ENCODE measurements around the gene UBR4. TPM values are rescaled to one million over a fixed set of nuclear protein-coding genes. Genes with fewer than 3 reads are reported as not detected.
"Not testable (repeated sequence)": the region's sequence is repeated elsewhere in the genome, so short reads cannot be mapped to it uniquely, and the experiment has no call there.

UBR4 gene
- total and polyA plus RNA-seq, 12 donors = 60.0 to 115 (median 90.6) TPM

GRCh38 chr1:19187852-19188251, 22.2 kb downstream of the UBR4 start:
- Histone ChIP-seq H3K9me3 (no peaks in the 10 kb centered on the region), H3K4me3 (no peak overlapping the region), H3K27me3 (no peaks in the 10 kb centered on the region), H3K4me1 (no peaks in the 10 kb centered on the region), H3K27ac (no peak overlapping the region), H3K36me3 (peaks cover 0 to 100% (median 68%) of the 10 kb centered on the region in 9 donors)
- DNase-seq (no peak), ATAC-seq (no peak)
- intact Hi-C loops (cut with DNase I) = loop anchor here in 3 of 10 donors (2.0 to 10.0 kb wide), 3 partner anchors 15 to 57 kb away; no protein-coding TSS in a partner anchor
- no peak for TF ChIP-seq CTCF (IDR thresholded peaks at IDR 0.05)

GRCh38 chr1:19186001-19186400, 24.1 kb downstream of the UBR4 start:
- DNase-seq = no peak
- Histone ChIP-seq H3K27ac (no peak overlapping the region), H3K9me3 (no peaks in the 10 kb centered on the region), H3K4me1 (no peaks in the 10 kb centered on the region), H3K27me3 (no peaks in the 10 kb centered on the region), H3K36me3 (peaks cover 0 to 100% (median 73%) of the 10 kb centered on the region in 9 donors), H3K4me3 (no peak overlapping the region)
- no peak for ATAC-seq
- no peak for TF ChIP-seq CTCF (IDR thresholded peaks at IDR 0.05)
- 89% methylated on average over 2 of the region's 2 CpGs for WGBS, 2 donors
- intact Hi-C loops (cut with DNase I) = loop anchor here in 3 of 10 donors (2.0 to 10.0 kb wide), 3 partner anchors 13 to 59 kb away; no protein-coding TSS in a partner anchor

- peaks cover 0 to 11% (median 0%) of the 10 kb centered on the region in 9 donors for H3K4me1 ChIP-seq
- WGBS, 2 donors = 97 to 99% methylated on average over 5 of the region's 5 CpGs
- peaks cover 0 to 100% (median 76%) of the 10 kb centered on the region in 9 donors for H3K36me3 ChIP-seq
- no peaks in the 10 kb centered on the region for H3K27me3 ChIP-seq
- ATAC-seq (no peak), DNase-seq (no peak)
- H3K9me3 ChIP-seq = no peaks in the 10 kb centered on the region
- intact Hi-C loops (cut with DNase I) = loop anchor here in 3 of 10 donors (5.0 to 10.0 kb wide), 3 partner anchors 47 to 63 kb away; no protein-coding TSS in a partner anchor
- no peak overlapping the region for H3K4me3 ChIP-seq
- TF ChIP-seq CTCF (IDR thresholded peaks at IDR 0.05) = no peak
- no peak overlapping the region for H3K27ac ChIP-seq
Measured at GRCh38 chr1:19182223-19182622, 27.8 kb downstream of the UBR4 start.

GRCh38 chr1:19180265-19180657, 29.8 kb downstream of the UBR4 start:
- intact Hi-C loops (cut with DNase I) = loop anchor here in 3 of 10 donors (5.0 to 10.0 kb wide), 3 partner anchors 45 to 65 kb away; no protein-coding TSS in a partner anchor
- not testable (repeated sequence) for H3K4me3 ChIP-seq, H3K9me3 ChIP-seq, H3K27ac ChIP-seq, DNase-seq, H3K27me3 ChIP-seq, ATAC-seq
- H3K4me1 ChIP-seq = peaks cover 0 to 11% (median 0%) of the 10 kb centered on the region in 9 donors
- H3K36me3 ChIP-seq = peaks cover 8 to 100% (median 76%) of the 10 kb centered on the region in 9 donors
- 91 to 94% methylated on average over 8 of the region's 8 CpGs for WGBS, 2 donors

GRCh38 chr1:19179597-19180264, 30.3 kb downstream of the UBR4 start:
- Histone ChIP-seq H3K4me1 (peaks cover 0 to 11% (median 0%) of the 10 kb centered on the region in 9 donors), H3K9me3 (no peaks in the 10 kb centered on the region), H3K4me3 (no peak overlapping the region), H3K27ac (peak overlapping the region in 1 of 10 donors; percentile 13), H3K36me3 (peaks cover 8 to 100% (median 76%) of the 10 kb centered on the region in 9 donors), H3K27me3 (no peaks in the 10 kb centered on the region)
- TF ChIP-seq CTCF (IDR thresholded peaks at IDR 0.05) = peak in 8 of 9 donors; percentile 16 to 58 (median 41)
- DNase-seq = no peak
- intact Hi-C loops (cut with DNase I) = loop anchor here in 9 of 10 donors (1.0 to 10.0 kb wide), 6 partner anchors 45 to 65 kb away; no protein-coding TSS in a partner anchor
- peak in 7 of 8 donors; percentile 44 to 74 (median 68) for ATAC-seq
- 76 to 79% methylated on average over 8 of the region's 8 CpGs for WGBS, 2 donors

Measured in heart right ventricle (tissue), 16 donors.